Frontal cortex (tissue), 4 donors: ENCODE results near the gene CERS4. TPM values are rescaled to one million over a fixed set of nuclear protein-coding genes. Genes with fewer than 3 reads are reported as not detected.
"Not testable (repeated sequence)": the region's sequence is repeated elsewhere in the genome, so short reads cannot be mapped to it uniquely, and the experiment has no call there.

Experiments used
- DNase-seq, 2 donors: peaks; one replicate each; pipeline ENCODE4 v3.0.0; 2012; ENCODE audit warnings: low spot score in 2 of 2
- FAIRE-seq: peaks from 2 replicates; lab custom pipeline; 2012; peaks lifted over from hg19 to GRCh38; lab: Jason Lieb, UNC
- total RNA-seq: library from RNA; depleted of rRNA; stranded (reverse); fragments of >200 nt; gene quantifications from one replicate; pipeline ENCODE4 v1.2.3, GENCODE V29; 2014
- donor health status: control.
- donor health status: control.
- donor health status: control.

CERS4 gene
- total RNA-seq, 1 donor from 2014 or later, result 57.9 TPM

DNA sequence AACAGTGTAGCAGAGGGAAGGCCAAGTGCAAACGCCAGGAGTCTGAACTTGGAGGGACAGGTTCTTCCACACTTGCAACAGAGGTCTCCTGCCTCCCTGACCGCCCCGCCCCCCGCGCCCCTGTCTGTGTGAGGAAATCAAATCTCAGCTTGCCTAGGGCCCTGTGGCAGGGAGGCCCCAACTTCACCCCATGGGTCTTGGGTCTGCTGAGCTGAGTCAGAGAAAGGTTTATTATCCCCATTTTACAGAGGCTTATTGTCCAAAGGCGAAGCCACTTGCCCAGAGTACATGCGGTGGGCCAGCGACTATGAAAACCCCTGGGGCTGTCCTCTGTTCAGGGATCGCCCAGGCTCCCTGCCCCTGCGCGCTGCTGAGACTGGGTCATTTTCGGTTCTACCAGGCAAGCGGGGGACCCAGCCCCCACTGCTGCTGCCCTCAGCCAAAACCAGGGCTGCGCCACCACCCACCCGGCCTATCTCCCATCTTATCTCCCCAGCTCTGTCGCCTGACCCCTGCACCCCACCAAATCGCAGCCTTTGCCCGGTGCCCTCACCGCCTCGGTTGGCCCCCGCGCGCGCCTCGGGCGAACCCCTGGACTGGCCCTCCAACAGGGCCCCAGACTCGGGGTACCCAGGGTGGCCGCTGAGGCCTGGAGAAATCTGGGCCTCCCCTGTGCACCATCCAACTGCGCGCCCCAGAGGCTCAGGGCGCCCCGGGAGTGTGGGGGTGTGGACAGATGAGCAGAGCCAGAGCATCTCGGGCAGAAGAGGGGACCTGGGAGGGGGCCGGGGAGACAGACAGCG is 850 bp upstream of the CERS4 start:
- FAIRE-seq, result no peak
- DNase-seq, result peak; percentile 40 to 66

DNA sequence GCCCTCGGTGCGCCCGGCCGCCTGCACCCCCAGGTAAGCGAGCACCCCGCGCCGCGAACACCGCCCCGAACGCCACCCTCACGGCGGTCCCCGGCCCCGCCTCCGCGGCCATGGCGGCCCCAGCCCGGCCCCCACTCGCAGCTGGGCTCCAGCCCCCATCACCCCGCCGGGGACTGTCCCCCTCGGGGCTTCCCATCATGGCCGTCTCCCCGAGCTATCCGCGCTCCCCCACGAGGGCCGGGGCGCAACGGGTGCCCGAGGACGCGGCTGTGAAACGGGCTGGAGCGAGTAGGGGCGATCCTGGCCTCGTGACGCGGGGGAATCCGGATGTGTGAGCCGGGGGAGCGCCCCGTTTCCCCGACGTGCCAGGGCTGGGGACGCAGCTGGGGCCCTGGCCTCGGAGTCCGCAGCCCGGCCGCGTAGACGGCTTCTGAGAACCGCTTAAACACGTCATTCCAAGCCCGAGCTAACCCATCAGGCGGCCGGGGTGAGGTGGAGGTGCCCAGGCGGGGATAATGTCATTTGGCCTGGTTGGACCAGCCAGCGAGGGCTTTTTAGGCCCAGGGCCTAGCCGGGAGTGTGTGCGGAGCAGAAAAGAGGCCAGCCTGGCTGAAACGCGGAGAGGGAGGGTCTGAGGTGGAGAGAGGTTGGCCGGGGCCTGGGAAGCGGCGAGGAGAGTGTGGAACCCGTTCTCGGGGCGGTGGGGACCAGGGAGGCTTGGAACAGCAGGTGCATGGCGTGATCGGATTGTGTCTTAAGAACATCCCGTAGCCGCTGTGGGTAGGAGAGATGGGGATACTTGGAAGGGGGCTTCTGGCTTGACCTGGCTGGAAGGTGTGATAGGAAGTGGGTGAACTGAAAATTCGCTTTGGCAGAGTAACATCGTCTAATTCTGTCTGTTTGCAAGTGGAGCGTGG is 550 bp downstream of the CERS4 start:
- DNase-seq (peak in 1 of 2 donors; percentile 57), FAIRE-seq (no peak)

DNA sequence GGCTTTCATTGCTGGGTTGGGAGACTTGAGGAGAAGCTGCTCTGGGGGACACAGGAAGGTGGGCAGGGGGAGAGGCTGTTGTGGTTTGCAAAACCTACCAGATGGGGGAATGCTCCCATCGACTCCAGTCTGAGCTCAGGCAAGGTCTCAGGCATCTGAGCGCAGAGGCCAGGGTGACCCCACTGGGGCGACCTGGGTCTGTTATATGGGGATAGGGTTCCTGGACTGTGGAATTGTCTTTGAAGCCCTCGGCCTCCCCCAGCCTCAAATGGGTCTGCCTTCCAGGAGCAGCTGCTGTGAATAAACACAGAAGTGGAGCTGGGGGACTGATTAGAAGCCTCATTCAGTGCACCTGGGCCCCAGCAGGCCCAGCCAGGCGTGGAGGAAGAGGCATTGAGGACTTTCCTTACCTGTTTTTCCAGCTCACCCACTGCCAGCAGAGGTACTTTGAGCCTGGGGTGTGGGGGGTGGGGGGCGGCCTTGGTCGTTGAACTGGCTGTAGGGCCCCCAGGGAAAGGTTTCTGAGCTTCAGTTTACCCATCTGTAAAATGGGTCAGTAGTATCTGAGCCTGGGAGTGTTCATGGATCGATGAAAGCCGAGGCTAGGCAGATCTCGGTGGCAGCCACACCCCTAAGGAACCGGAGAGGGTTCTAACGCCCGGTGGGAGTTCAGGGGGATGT is 1.4 kb downstream of the CERS4 start:
- DNase-seq (no peak), FAIRE-seq (no peak)

DNA sequence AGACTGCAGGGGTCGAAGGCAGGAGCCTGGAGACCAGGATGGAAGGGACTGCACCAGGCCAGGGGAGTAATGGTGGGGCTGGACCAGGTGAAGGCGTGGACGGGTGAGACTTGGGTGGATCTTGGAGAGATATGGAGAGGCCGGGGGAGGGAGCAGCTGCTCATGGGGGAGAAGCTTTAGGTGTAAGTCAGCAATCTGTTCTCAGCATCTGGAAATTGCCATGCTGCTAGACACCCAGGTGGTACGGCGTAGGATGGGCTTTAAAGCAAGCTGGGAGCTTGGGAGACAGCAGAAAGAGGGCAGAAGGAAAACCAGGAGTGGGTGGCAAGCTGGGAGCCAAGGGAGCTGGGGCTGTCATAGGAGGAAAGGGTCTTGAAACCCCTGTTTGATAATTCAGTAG is 3.0 kb downstream of the CERS4 start:
- DNase-seq, result no peak

DNA sequence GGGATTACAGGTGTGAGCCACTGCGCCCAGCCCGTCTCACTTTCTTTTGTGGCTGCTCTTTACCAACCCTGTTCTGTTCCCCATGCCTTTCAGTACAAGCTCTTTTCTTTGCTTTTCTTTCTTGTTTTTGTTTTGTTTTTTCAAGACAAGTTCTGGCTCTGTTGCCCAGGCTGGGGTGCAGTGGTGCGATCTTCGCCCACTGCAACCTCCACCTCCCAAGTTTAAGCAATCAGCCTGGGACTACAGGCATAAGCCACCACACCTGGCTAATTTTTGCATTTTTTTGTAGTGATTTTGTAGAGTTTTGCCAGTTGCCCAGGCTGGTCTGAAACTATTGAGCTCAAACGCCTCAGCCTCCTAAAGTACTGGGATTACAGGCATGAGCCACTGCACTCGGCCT is 3.7 kb downstream of the CERS4 start:
- no peak for DNase-seq
- FAIRE-seq, result no peak

More for the DNA sequence above, 3.0 kb downstream of the CERS4 start:
- no peak for FAIRE-seq

DNA sequence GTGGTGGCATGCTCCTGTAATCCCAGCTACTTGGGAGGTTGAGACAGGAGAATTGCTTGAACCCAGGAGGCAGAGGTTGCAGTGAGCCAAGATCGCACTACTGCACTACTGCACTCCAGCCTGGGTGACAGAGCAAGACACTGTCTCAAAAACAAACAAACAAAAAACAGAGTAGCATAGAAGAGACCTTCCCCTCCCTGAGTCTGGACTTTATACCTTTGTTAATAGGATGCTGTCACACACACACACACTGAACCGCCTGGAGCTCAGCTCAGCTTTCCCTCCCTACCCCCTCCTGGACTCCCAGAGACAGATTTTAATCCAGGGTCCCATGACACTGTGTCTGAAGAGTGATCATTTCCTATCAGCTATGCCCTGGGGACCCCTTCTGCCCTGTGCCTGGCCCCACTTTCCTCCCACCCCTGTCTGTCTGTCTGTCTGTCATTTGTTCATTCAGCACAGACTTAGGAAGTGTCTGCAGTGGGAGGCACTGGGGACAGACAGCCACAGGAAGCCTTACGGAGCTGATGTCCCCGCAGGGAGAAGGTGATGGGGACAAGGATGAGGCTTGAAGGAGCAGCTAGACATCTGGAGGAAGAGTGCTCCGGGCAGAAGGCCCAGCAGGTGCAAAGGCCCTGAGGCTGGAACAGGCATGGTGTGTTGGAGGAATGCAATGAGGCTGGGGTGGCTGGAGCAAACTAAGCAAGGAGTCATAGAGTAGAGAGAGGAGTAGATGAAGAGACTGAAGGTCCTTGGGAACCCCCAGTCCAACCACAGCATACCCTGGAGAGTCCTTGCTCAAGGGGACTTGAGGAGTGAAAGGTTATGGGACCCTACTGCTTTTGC is 4.9 kb downstream of the CERS4 start:
- FAIRE-seq, result no peak

DNA sequence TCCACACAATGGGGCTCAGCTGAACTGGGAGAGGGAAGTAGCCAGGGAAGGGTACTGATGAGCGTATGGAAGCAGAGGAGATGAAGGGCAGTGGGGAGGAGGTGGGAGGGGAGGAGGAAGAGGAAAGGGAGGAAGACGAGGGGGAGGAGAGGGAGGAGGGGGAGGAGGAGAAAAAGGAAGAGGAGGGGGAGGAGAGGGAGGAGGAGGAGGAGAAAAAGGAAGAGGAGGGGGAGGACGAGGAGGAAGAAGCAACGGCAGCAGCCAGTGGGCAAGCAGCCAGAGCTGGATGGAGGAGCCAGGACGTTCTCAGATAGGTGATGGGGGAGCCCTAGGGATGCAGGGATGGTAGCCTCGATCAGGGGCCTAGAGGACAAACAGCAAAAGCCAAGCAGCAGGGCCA is 5.6 kb downstream of the CERS4 start:
- FAIRE-seq (no peak), DNase-seq (no peak)

More for the DNA sequence above, 4.9 kb downstream of the CERS4 start:
- no peak for DNase-seq

DNA sequence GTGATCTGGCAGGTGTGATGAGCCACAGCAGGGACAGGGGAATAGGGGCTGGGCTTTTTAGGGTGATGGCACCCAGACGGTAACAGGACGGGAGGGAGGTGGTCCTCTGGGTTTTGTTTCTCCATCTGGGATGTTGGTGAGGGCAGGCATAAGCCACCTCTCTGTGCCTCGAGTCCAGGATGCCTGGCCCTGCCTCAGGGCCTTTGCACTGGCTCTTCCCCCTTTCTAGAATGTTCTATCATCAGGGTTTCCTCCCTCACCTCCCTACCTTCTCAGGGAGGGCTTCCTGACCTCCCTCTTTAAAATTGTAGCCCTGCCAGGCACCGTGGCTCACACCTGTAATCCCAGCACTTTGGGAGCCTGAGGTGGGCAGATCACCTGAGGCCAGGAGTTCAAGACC is 6.6 kb downstream of the CERS4 start:
- DNase-seq (no peak), FAIRE-seq (no peak)

DNA sequence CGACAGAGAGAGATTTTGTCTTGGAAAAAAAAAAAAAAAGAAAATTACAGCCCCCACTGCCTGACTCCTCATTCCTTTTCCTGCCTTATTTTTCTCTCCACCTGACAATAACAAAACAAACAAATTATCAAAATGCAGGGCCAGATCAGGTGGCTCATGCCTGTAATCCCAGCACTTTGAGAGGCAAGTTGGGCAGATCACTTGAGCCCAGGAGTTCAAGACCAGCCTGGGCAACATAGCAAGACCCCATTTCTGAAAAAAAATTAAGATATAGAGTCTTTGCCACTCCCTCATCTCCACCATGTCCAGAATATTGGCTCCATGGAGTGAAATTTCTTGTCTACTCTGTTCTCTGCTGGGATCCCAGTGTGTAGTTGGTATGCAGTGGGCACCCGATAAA is 7.2 kb downstream of the CERS4 start:
- no peak for FAIRE-seq
- no peak for DNase-seq

DNA sequence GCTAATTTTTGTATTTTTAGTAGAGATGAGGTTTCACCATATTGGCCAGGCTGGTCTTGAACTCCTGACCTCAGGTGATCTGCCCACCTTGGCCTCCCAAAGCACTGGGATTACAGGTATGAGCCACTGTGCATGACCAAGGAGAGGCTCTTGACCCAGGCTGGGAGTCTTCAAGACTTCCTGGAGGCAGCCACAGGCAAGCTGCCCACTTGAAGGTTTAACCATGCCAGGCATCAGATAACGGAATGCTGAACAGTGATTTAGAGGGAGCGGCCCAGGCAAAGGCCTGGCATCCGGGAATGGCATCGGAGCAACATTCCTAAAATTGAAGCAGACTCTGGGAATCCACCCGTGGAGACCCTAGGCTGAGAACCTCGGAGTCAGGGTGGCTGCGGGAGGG is 9.0 kb downstream of the CERS4 start:
- FAIRE-seq, DNase-seq: not testable (repeated sequence)

DNA sequence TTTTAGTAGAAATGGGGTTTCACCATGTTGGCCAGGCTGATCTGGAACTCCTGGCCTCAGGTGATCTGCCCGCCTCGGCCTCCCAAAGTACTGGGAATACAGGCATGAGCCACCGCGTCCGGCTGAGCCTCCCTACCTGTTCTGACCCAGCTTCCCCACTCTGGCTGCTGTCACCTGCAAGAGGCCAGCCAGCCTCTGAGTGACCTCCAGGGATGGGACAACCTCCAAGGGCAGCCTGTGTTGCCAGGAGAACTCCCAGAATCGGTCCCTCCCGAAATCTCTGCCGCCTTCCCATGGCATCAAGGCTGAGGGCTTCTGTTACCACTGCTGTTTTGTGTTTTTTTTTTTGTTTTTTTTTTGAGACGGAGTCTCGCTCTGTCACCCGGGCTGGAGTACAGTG is 11.3 kb downstream of the CERS4 start:
- FAIRE-seq, result no peak
- no peak for DNase-seq

DNA sequence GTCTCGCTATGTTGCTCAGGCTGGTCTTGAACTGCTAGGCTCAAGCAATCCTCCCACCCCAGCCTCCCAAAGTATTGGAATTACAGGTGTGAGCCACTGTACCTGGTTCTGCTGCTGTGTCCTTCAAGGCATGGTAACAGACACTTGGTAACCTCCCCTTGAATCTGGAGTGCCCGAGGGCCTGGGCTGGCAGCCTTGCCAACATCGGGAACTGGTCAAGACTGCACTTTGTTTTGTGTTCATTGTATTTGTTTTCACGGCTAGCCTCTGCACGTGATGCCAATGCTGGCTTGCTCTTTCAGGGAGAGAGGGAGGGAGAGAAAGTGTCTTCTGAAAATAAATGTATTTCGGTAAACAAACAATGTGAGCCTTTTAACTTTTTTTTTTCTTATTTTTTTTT is 12.0 kb downstream of the CERS4 start:
- FAIRE-seq (no peak), DNase-seq (peak; percentile 35 to 48)

DNA sequence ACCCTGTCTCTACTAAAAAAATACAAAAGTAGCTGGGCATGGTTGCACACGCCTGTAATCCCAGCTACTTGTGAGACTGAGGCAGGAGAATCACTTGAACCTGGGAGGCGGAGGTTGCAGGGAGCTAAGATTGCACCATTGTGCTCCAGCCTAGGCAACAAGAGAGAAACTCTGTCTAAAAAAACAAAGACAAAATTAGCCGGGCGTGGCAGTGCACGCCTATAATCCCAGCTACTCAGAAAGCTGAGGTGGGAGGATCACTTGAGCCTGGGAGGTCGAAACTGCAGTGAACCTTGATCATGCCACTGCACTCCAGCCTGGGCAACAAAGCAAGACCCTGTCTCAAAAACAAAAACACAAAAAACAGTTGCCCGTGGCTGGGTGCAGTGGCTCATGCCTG is 14.3 kb downstream of the CERS4 start:
- not testable (repeated sequence) for DNase-seq, FAIRE-seq

DNA sequence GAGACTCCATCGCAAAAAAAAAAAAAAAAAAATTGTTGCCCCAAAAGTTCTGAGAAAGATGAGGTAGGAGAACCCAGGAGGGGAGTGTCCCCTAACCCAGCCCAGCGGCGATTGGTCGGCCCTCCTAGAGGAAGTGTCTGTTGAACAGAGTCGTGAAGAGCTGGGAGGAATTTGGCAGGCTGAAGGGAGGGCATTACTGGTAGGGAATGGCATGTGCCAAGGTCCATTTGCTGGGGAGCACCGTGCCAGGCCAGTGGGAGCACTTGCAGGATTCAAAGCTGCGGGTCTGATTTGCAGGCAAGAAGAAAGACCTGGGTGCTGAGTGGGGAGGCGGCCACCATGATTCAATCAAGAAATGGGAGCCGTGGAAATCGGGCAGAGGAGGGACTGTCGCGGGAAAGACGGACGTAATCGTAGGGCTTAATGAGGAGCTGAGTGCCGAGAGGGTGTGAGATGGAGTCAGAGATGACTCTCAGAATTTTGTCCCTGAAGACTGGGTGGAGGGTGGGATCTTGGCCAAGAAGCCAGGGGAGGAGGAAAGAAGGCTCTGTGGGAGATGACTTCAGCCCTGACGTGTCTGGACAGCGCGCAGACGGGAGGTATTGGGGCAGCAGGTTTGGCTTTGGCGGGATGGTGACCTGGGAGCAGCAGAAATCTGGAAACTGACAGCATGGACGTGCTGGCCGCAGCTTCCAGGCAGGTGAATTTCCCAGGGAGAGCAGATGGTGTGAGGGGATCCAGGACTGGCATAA is 15.4 kb downstream of the CERS4 start:
- no peak for FAIRE-seq
- no peak for DNase-seq

DNA sequence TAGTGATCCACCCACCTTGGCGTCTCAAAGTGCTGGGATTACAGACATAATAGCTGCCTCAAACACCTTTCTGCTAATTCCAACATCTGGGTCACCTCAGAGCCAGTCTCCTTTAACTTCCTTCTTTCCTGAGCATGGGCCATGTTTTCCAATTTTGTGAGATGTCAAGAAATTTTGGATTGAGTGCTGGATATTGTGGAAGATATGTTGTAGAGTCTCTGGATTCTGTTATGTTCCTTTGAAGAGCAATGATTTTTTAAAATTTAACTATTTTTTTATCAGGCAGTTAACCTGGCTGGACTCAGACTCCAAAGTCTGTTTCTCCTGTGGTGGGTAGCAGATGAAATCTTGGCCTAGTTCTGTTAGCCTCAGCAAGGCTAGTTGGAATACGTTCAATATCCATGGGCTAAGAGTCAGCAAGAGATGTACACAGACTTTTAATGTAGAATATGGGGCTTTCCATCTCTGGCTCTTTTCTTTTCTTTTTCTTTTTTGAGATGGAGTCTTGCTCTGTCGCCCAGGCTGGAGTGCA is 22.0 kb downstream of the CERS4 start:
- no peak for FAIRE-seq
- DNase-seq, result no peak

DNA sequence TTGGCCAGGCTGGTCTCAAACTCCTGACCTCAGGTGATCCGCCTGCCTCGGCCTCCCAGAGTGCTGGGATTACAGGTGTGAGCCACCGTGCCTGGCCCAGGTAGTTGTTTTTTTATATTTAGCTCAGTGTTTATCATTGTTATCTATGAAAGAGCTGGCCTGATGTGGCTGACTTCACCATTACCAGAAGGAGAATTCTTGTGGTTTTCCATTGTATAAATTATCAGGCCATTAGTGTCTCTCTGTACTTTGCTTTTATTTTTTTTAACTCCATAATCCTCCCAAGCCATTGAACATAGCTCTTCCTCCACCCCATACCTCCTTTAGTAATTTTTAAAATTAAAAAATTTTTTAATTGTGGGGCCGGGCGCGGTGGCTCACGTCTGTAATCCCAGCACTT is 24.2 kb downstream of the CERS4 start:
- no peak for DNase-seq
- FAIRE-seq, result no peak

DNA sequence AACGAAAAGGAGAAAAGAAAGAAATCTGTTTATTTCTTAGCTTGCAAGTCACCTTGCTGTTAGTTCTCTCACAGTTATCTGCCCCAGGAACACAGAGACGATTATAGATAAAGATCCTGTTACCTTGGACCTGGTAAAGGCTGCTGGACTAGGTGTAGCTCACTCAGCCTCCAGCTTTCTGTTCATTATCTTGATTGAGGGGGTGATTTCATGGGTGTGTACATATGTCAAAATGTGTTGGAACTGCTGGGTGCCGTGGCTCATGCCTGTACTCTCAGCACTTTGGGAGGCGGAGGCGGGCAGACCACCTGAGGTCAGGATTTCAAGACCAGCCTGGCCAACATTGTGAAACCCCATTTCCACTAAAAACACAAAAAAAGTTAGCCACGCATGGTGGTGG is 27.9 kb downstream of the CERS4 start:
- no peak for FAIRE-seq

DNA sequence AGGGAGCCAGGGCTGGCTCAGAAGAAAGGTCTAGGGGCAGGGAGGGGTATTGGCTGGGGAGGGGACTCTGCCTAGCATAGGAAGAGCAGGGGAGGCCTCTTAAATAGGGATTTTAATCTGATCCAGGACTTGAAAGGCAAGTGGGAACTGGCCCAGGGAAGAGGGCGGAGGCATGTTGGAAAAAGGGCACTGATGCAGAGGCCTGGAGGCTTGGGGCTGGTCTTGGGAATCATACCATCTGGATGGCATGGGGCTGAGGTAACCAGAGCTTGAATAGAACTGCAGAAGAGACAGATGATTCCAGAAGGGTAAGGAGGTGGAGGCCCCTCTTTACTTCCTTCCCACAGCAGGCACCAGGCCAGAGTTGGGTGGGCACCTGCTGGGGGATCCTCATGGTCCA is 29.1 kb downstream of the CERS4 start:
- FAIRE-seq (no peak), DNase-seq (no peak)

More for the DNA sequence above, 27.9 kb downstream of the CERS4 start:
- no peak for DNase-seq
